Breast epithelium (tissue), 3 donors: ENCODE measurements around the gene C1orf159.
"Not testable (repeated sequence)": the region's sequence is repeated elsewhere in the genome, so short reads cannot be mapped to it uniquely, and the experiment has no call there.

Experiments
- POLR2A ChIP-seq: fragments of 450-650 bp; IDR thresholded peaks from one replicate; pipeline ENCODE4 v1.6.1; 2016; ENCODE audit warnings: antibody characterized with exemption, mild to moderate bottlenecking, moderate library complexity
- TF ChIP-seq, protein P1 (sequence below), 3 donors: fragments of 450-650 bp; IDR thresholded peaks; one replicate each; pipeline ENCODE4 v1.5.1; 2016 to 2017; ENCODE audit warnings: antibody characterized with exemption in 3 of 3, mild to moderate bottlenecking in 3 of 3, moderate library complexity in 3 of 3

DNA sequence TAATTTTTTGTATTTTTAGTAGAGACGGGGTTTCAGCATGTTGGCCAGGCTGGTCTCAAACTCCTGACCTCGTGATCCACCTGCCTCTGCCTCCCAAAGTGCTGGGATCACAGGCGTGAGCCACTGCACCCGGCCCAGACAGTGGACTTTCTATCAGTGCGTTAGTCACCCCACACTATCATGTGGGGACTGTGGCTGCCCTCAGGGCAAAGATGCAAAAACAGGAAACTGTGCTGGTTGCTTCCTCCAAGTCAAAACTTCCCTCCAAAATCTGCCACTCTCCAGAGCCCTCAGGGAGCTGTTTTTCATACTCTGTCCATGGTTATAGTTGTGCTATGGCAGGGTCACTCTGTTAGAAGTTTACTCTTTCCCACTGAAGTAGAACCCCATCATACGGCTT, 11.7 kb downstream of the C1orf159 start:
- TF ChIP-seq, protein P1, sequence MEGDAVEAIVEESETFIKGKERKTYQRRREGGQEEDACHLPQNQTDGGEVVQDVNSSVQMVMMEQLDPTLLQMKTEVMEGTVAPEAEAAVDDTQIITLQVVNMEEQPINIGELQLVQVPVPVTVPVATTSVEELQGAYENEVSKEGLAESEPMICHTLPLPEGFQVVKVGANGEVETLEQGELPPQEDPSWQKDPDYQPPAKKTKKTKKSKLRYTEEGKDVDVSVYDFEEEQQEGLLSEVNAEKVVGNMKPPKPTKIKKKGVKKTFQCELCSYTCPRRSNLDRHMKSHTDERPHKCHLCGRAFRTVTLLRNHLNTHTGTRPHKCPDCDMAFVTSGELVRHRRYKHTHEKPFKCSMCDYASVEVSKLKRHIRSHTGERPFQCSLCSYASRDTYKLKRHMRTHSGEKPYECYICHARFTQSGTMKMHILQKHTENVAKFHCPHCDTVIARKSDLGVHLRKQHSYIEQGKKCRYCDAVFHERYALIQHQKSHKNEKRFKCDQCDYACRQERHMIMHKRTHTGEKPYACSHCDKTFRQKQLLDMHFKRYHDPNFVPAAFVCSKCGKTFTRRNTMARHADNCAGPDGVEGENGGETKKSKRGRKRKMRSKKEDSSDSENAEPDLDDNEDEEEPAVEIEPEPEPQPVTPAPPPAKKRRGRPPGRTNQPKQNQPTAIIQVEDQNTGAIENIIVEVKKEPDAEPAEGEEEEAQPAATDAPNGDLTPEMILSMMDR (IDR thresholded peaks at IDR 0.05) = not testable (repeated sequence)
- not testable (repeated sequence) for TF ChIP-seq POLR2A
